Right forelimb (tissue), 1 donor: ENCODE results near the gene EIF3CL.
"Not testable (repeated sequence)": the region's sequence is repeated elsewhere in the genome, so short reads cannot be mapped to it uniquely, and the experiment has no call there.

ENCODE experiments used
- DNase-seq: peaks from one replicate; pipeline ENCODE4 v3.0.0-alpha.2; 2018

The EIF3CL gene

DNA sequence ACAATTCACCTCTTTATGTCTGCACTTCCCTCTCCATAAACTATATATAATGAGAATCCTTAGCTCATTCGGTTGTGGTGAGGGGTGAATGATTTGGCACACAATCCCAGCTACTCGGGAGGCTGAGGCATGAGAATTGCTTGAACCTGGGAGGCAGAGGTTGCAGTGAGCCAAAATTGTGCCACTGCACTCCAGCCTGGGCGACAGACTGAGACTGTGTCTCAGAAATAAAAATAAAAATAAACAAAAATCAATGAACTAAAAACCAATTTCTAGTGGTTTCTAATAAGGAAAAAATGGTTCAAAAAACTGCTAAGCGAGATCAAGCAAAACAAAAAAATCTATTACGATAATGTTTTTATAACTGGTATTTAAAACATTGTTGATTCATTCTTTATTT, 40.2 kb downstream of the EIF3CL start, which contains the start of gene NPIPB6:
NPIPB6 (minus strand) TSS at position 101 of the 400 bp plus-strand sequence. CDS start 686 bp downstream, outside the sequence.
- not testable (repeated sequence) for DNase-seq

GRCh38 chr16:28362600-28362999, 41.0 kb downstream of the EIF3CL start:
- not testable (repeated sequence) for DNase-seq

GRCh38 chr16:28338230-28338629, 65.4 kb downstream of the EIF3CL start:
- not testable (repeated sequence) for DNase-seq

DNA sequence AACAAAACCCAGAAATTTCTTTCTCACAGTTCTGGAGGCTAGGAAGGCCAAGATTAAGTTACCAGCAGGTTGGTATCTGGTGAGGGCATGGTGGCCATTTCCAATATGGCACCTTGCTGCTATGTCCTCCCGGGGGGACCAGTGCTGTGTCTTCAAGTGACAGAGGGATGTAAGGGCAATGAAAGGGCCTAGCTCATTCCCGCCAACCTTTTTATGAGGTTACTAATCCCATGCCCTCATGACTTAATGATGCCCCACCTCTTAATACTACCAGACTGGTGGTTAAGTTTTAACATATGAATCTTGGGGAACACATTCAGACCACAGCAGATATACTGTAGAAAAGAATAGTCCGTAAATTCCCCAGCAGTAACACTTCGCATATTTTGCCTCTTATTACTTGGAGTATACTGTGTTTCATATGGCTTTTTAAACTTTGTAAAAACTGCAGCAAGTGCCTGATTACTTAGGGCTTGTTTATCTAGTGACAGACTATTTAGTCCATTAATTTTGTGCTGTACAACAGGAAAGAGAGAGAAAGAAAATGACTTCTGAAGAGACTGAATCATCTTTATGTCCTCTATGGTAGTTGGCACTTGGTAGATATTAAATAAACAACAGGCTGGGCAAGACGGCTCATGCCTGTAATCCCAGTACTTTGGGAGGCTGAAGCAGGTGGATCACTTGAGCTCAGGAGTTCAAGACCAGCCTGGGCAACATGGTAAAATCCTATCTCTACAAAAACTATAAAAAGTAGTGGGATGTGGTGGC, 66.5 kb downstream of the EIF3CL start:
- DNase-seq, result not testable (repeated sequence)

- not testable (repeated sequence) for DNase-seq
Observed at GRCh38 chr16:28335678-28336077, 68.0 kb downstream of the EIF3CL start.

GRCh38 chr16:28332632-28333031, 71.0 kb downstream of the EIF3CL start:
- DNase-seq, result not testable (repeated sequence)

DNA sequence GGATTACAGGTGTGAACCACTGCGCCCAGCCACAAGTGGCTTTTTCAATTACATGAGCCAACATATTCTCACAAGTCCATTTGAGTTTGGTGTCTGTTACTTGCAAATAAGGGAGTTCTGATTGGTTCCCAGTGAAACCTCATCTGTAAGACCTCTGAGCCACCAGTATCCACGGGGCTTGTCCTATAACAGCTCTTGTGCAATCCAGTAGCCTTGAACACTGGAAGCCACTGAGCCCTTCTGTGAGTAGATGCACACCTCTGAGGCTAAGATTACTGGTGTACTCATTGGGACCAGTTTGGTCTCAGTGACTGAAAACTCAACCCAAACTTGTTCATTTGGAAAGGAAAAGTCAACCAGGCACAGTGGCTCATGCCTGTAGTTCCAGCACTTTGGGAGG, 72.7 kb downstream of the EIF3CL start:
- DNase-seq, result not testable (repeated sequence)

DNA sequence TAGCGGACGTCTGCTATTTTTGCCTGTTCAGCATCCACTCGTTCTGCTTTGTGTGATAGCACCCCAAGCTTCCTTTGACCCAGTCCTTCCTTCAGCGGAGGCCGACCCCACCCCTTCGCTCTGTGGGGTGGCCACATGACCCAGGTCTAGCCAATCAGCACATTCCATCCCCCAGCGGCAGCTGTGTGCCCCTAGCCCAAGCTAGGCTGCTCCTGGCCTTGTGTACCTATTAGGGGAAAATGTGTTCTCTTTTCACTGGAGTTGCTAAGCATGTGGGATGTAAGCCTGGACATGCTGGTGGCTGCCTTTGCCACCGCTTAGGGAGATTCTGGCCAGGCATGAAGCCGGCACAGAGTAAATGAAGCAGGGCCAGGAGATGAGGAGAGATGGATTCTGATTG, 73.4 kb downstream of the EIF3CL start:
- DNase-seq, result peak; percentile 37
